DOHH2 (cell line): ENCODE results near the gene MYO1A.

Source experiments
- CTCF ChIP-seq: fragments of 200-600 bp; sonication (generic); IDR thresholded peaks from one replicate; pipeline ENCODE4 v1.5.1; 2014; ENCODE audit warnings: antibody characterized with exemption, mild to moderate bottlenecking, low read depth, low read length; ENCODE audit not compliant: poor library complexity, severe bottlenecking
- EZH2phosphoT487 ChIP-seq: fragments of 200-600 bp; sonication (generic); IDR thresholded peaks from 2 replicates; pipeline ENCODE4 v1.6.1; 2017; ENCODE audit warnings: borderline replicate concordance, mild to moderate bottlenecking, antibody characterized with exemption, low read length, moderate library complexity, mixed read lengths

- TF ChIP-seq CTCF (no peak), EZH2phosphoT487 (no peak)
Observed at GRCh38 chr12:57099047-57099714, 49.3 kb upstream of the MYO1A start.
